T-cell (primary cell): Measurements from ENCODE around the gene AGMO. TPM values are rescaled to one million over a fixed set of nuclear protein-coding genes. Genes with fewer than 3 reads are reported as not detected.

Source experiments
- ATAC-seq, 4 experiments: fragments of 200-7000 bp in 3 of 4; fragments of 150-1000 bp in 1 of 4; cut with Tn5 transposase; replicated peaks in 1 of 4; 1 replicate in 3 of 4; 2 replicates in 1 of 4; pipeline ENCODE4 v1.10.0; 2021; ENCODE audit warnings: moderate library complexity in 3 of 4, mild to moderate bottlenecking in 2 of 4, moderate number of reproducible peaks in 1 of 4
- CTCF ChIA-PET, 2 donors: fragments of 300-600 bp; sonication (Branson Sonifier 250); formaldehyde crosslinking; loops; one replicate each; lab custom pipeline; 2022; ENCODE audit warnings: antibody characterized with exemption in 2 of 2; lab: Charles Lee
- POLR2A ChIA-PET, 2 donors: fragments of 300-600 bp; sonication (Branson Sonifier 250); formaldehyde crosslinking; loops; one replicate each; lab custom pipeline; 2022; ENCODE audit warnings: antibody characterized with exemption in 2 of 2; lab: Charles Lee
- DNase-seq, 35 experiments: peaks; one replicate each; pipeline versions ENCODE4 v3.0.0 to v3.0.0-alpha.2; 2013 to 2023
- H3K27ac ChIP-seq: one replicate; pipeline ENCODE4 v1.5.1; 2013; ENCODE audit warnings: low read length
- H3K27me3 ChIP-seq, 2 experiments: replicated peaks in 1 of 2; 1 replicate in 1 of 2; 2 replicates in 1 of 2; pipeline versions ENCODE4 v1.6.1 to v1.7.0; 2013; ENCODE audit warnings: low read length in 1 of 2, mixed read lengths in 1 of 2; ENCODE audit not compliant: control insufficient read depth in 2 of 2, insufficient read depth in 2 of 2; ENCODE audit errors: extremely low read depth in 1 of 2
- H3K36me3 ChIP-seq, 2 donors: 1 replicate in 1 of 2; 2 replicates in 1 of 2; pipeline versions ENCODE4 v1.6.1 to v1.7.0; 2013; ENCODE audit warnings: low read length in 1 of 2; ENCODE audit not compliant: control insufficient read depth in 2 of 2, insufficient read depth in 1 of 2; ENCODE audit errors: extremely low read depth in 1 of 2
- H3K4me1 ChIP-seq, 2 experiments: 1 replicate in 1 of 2; 2 replicates in 1 of 2; pipeline versions ENCODE4 v1.6.1 to v1.7.0; 2013; ENCODE audit warnings: low read length in 2 of 2, mixed read lengths in 1 of 2; ENCODE audit not compliant: insufficient read depth in 2 of 2, control insufficient read depth in 1 of 2; ENCODE audit errors: extremely low read depth in 1 of 2
- H3K4me3 ChIP-seq, 2 donors: 1 replicate in 1 of 2; 2 replicates in 1 of 2; pipeline versions ENCODE4 v1.5.1 to v1.7.0; 2013; ENCODE audit warnings: mild to moderate bottlenecking in 2 of 2, low read length in 1 of 2, moderate library complexity in 1 of 2; ENCODE audit not compliant: control insufficient read depth in 1 of 2; ENCODE audit errors: extremely low read depth in 1 of 2
- H3K9me3 ChIP-seq: 2 replicates; pipeline ENCODE4 v1.7.0; 2013
- H3K27ac Mint-ChIP-seq, 2 donors: one replicate each; pipeline ENCODE4 v1.8.0; 2020 to 2021; ENCODE audit warnings: mild to moderate bottlenecking in 2 of 2, mixed read lengths in 2 of 2
- H3K27me3 Mint-ChIP-seq, 2 donors: one replicate each; pipeline ENCODE4 v1.8.0; 2021 to 2022; ENCODE audit warnings: mixed read lengths in 2 of 2
- H3K36me3 Mint-ChIP-seq: one replicate; pipeline ENCODE4 v1.8.0; 2021; ENCODE audit warnings: mixed read lengths
- H3K4me1 Mint-ChIP-seq, 3 donors: one replicate each; pipeline ENCODE4 v1.8.0; 2020 to 2022; ENCODE audit warnings: mixed read lengths in 3 of 3, mild to moderate bottlenecking in 1 of 3
- H3K4me3 Mint-ChIP-seq, 3 donors: one replicate each; pipeline ENCODE4 v1.8.0; 2020 to 2022; ENCODE audit warnings: mild to moderate bottlenecking in 3 of 3, mixed read lengths in 3 of 3, moderate library complexity in 3 of 3
- H3K9me3 Mint-ChIP-seq, 3 donors: one replicate each; pipeline ENCODE4 v1.8.0; 2020 to 2022; ENCODE audit warnings: mixed read lengths in 3 of 3
- WGBS: methylation state at CpG from one replicate; pipeline ENCODE4 v1.1.5; 2013; ENCODE audit warnings: missing lambda C conversion rate; ENCODE audit not compliant: insufficient coverage; 5-methylcytosine and 5-hydroxymethylcytosine counted together
- total RNA-seq, 35 experiments: library from RNA in 6 of 35; stranded (reverse) in 6 of 35; fragments of 120-200 nt in 1 of 35; gene quantifications; one replicate each; pipeline versions ENCODE4 v1.2.1 to v1.2.4 and lab custom pipeline; 2013 to 2026

The AGMO gene
- total RNA-seq, 5 donors from 2014 or later (not counting 1 experiment from before 2014, with no cell fraction given) = not detected

DNA sequence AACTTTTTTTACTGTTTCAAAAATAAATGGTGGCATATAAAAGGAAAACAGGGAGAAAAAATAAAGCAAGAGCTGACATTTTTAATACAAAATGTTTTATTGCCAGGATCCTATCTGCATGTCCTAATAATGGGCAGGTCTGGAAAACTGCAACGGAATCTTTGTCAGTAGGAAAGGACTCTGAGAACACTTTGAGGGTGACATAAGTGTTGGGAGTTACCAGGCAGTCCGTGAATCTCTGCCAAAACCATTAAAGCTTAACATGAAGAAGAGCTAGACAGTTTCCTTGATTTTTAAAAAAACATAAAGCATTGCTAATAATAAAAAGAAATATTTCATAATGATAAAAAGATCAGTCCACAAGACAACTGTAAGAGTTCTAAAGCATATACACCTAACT lies 80.7 kb downstream of the AGMO start:
- POLR2A ChIA-PET = no interaction called here
- Histone ChIP-seq H3K4me3 (no peak overlapping the region), H3K27ac (no peak overlapping the region), H3K9me3 (no peaks in the 10 kb centered on the region), H3K27me3 (no peaks in the 10 kb centered on the region), H3K36me3 (no peaks in the 10 kb centered on the region), H3K4me1 (no peaks in the 10 kb centered on the region)
- ATAC-seq (no peak), DNase-seq (no peak)
- Mint-ChIP-seq H3K4me3 (no peak overlapping the region), H3K36me3 (no peaks in the 10 kb centered on the region), H3K9me3 (peaks cover 10 to 24% (median 12%) of the 10 kb centered on the region in 3 donors), H3K27ac (no peak overlapping the region), H3K4me1 (no peaks in the 10 kb centered on the region), H3K27me3 (no peaks in the 10 kb centered on the region)
- CTCF ChIA-PET = no interaction called here
- no CpG with 5 or more reads among the region's 2 CpGs for WGBS

DNA sequence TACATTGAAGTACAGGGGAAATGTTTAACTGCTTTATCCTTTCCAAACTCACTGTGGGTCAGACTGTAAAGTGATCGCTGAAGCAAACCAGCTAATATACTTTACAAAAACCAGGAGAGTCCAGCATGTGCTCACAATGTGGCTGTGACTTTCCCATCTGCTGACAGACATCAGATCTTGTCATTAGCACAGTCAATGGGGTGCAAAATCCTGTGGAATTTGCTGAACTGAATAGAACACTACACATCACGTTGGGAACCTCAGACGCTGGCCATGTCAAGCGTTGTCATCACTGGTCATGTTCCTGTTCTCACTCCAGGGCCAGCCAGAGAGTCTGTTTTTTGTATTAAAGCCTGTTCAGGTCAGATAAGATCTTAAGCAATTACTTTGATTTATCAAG lies 83.4 kb downstream of the AGMO start:
- POLR2A ChIA-PET = no interaction called here
- H3K4me1 Mint-ChIP-seq = no peaks in the 10 kb centered on the region
- H3K27ac ChIP-seq = no peak overlapping the region
- ATAC-seq (no peak), DNase-seq (no peak)
- no peaks in the 10 kb centered on the region for H3K27me3 ChIP-seq
- no peak overlapping the region for H3K4me3 Mint-ChIP-seq
- no peaks in the 10 kb centered on the region for H3K36me3 ChIP-seq
- no peak overlapping the region for H3K27ac Mint-ChIP-seq
- H3K9me3 ChIP-seq = no peaks in the 10 kb centered on the region
- CTCF ChIA-PET = no interaction called here
- H3K36me3 Mint-ChIP-seq = no peaks in the 10 kb centered on the region
- no peak overlapping the region for H3K4me3 ChIP-seq
- H3K4me1 ChIP-seq = no peaks in the 10 kb centered on the region
- H3K9me3 Mint-ChIP-seq = peaks cover 3 to 17% (median 5%) of the 10 kb centered on the region in 3 donors
- 100% methylated on average over 1 of the region's 4 CpGs for WGBS
- no peaks in the 10 kb centered on the region for H3K27me3 Mint-ChIP-seq

GRCh38 chr7:15476531-15476918 lies 85.3 kb downstream of the AGMO start:
- no peak overlapping the region for H3K27ac ChIP-seq
- ChIA-PET POLR2A (no interaction called here), CTCF (no interaction called here)
- no peaks in the 10 kb centered on the region for H3K9me3 ChIP-seq
- H3K27me3 Mint-ChIP-seq = no peaks in the 10 kb centered on the region
- H3K36me3 ChIP-seq = no peaks in the 10 kb centered on the region
- WGBS = no CpG with 5 or more reads among the region's 3 CpGs
- no peak overlapping the region for H3K27ac Mint-ChIP-seq
- DNase-seq (no peak), ATAC-seq (no peak)
- no peak overlapping the region for H3K4me3 ChIP-seq
- H3K4me3 Mint-ChIP-seq = no peak overlapping the region
- no peaks in the 10 kb centered on the region for H3K36me3 Mint-ChIP-seq
- H3K9me3 Mint-ChIP-seq = peaks cover 3 to 24% (median 5%) of the 10 kb centered on the region in 3 donors
- H3K4me1 ChIP-seq = no peaks in the 10 kb centered on the region
- no peaks in the 10 kb centered on the region for H3K27me3 ChIP-seq
- no peaks in the 10 kb centered on the region for H3K4me1 Mint-ChIP-seq

DNA sequence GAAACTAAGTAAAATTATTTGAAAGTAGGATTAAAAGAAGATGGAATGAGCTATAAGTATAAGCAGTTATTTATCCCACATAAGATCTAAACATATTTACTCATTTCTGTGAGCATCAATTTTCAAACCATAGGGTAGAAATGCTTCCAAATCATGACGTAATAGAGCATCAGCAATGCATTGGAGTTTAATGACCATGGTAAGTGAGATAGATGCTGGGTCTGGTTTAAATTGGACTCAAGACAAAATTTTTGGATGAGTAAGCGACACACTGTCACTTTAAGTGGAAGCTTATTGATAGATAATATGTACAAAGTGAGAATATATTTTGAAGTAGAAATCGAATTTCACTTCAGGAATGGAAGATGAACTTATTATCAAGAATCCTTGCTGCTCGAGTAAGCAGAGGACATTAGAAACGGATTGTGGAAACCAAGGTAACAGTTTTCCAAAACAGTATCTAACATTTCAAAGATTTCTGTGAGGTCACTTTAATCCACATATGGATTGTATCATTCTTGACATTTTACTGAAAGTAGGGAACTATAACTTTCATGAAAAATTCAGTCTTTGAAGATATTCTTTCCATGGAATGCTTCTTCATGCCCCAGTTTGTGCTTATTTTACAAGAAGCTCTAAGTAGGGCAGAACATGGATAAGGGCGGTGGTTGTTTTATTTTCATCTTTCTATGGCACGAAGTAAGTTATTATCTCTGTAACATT lies 85.8 kb downstream of the AGMO start:
- Histone ChIP-seq H3K27ac (no peak overlapping the region), H3K27me3 (no peaks in the 10 kb centered on the region), H3K4me1 (no peaks in the 10 kb centered on the region), H3K9me3 (no peaks in the 10 kb centered on the region), H3K36me3 (no peaks in the 10 kb centered on the region), H3K4me3 (no peak overlapping the region)
- WGBS = 69% methylated on average over 2 of the region's 7 CpGs
- CTCF ChIA-PET = interaction anchor here in 1 of 2 donors (0.5 kb wide), 1 partner anchor 508 kb away, joined by 3 read pairs; no protein-coding TSS in a partner anchor
- H3K4me3 Mint-ChIP-seq = no peak overlapping the region
- no peaks in the 10 kb centered on the region for H3K36me3 Mint-ChIP-seq
- POLR2A ChIA-PET = no interaction called here
- ATAC-seq (no peak), DNase-seq (no peak)
- no peak overlapping the region for H3K27ac Mint-ChIP-seq
- no peaks in the 10 kb centered on the region for H3K4me1 Mint-ChIP-seq
- H3K9me3 Mint-ChIP-seq = peaks cover 3 to 26% (median 5%) of the 10 kb centered on the region in 3 donors
- no peaks in the 10 kb centered on the region for H3K27me3 Mint-ChIP-seq

- no peaks in the 10 kb centered on the region for H3K36me3 ChIP-seq
- H3K4me1 ChIP-seq = no peaks in the 10 kb centered on the region
- no peak overlapping the region for H3K27ac ChIP-seq
- CTCF ChIA-PET = no interaction called here
- H3K9me3 Mint-ChIP-seq = peaks cover 0 to 21% (median 3%) of the 10 kb centered on the region in 3 donors
- H3K4me1 Mint-ChIP-seq = no peaks in the 10 kb centered on the region
- no peaks in the 10 kb centered on the region for H3K9me3 ChIP-seq
- H3K4me3 ChIP-seq = no peak overlapping the region
- H3K27me3 Mint-ChIP-seq = no peaks in the 10 kb centered on the region
- H3K27ac Mint-ChIP-seq = no peak overlapping the region
- H3K27me3 ChIP-seq = no peaks in the 10 kb centered on the region
- ATAC-seq (no peak), DNase-seq (no peak)
- no peaks in the 10 kb centered on the region for H3K36me3 Mint-ChIP-seq
- POLR2A ChIA-PET = interaction anchor here in 1 of 2 donors (0.6 kb wide), 1 partner anchor 60 kb away, joined by 3 read pairs; no protein-coding TSS in a partner anchor
- no peak overlapping the region for H3K4me3 Mint-ChIP-seq
Observed at GRCh38 chr7:15471669-15471950, 90.2 kb downstream of the AGMO start.

GRCh38 chr7:15470825-15471668 lies 90.8 kb downstream of the AGMO start:
- no peaks in the 10 kb centered on the region for H3K36me3 Mint-ChIP-seq
- no peak overlapping the region for H3K27ac Mint-ChIP-seq
- H3K4me3 ChIP-seq = no peak overlapping the region
- no peaks in the 10 kb centered on the region for H3K27me3 ChIP-seq
- no peak overlapping the region for H3K4me3 Mint-ChIP-seq
- CTCF ChIA-PET = no interaction called here
- H3K27me3 Mint-ChIP-seq = no peaks in the 10 kb centered on the region
- no peaks in the 10 kb centered on the region for H3K4me1 Mint-ChIP-seq
- ATAC-seq (no peak), DNase-seq (no peak)
- peaks cover 0 to 19% (median 5%) of the 10 kb centered on the region in 3 donors for H3K9me3 Mint-ChIP-seq
- WGBS = no CpG with 5 or more reads among the region's 1 CpG
- no peaks in the 10 kb centered on the region for H3K4me1 ChIP-seq
- H3K27ac ChIP-seq = no peak overlapping the region
- POLR2A ChIA-PET = interaction anchor here in 1 of 2 donors (0.5 to 0.6 kb wide), 2 partner anchors 59 to 296 kb away, joined by 3 to 5 read pairs; no protein-coding TSS in a partner anchor
- H3K36me3 ChIP-seq = no peaks in the 10 kb centered on the region
- no peaks in the 10 kb centered on the region for H3K9me3 ChIP-seq
